GM12878 (cell line): ENCODE measurements around the gene TPBGL. TPM values are rescaled to one million over a fixed set of nuclear protein-coding genes. Genes with fewer than 3 reads are reported as not detected.

ENCODE experiments used
- BRCA1 ChIP-seq: IDR thresholded peaks from 2 replicates; pipeline ENCODE4 v1.6.1; 2011; ENCODE audit warnings: low read depth, low read length, improper control_type of control experiment
- IKZF1 ChIP-seq: fragments of 450-650 bp; conservative IDR thresholded peaks from 2 replicates; pipeline ENCODE4 v1.6.1; 2017; ENCODE audit warnings: antibody characterized with exemption, mild to moderate bottlenecking
- RCOR1 ChIP-seq: conservative IDR thresholded peaks from 2 replicates; pipeline ENCODE4 v1.6.1; 2012; ENCODE audit warnings: low read depth, low read length, improper control_type of control experiment
- STAT3 ChIP-seq: IDR thresholded peaks from 2 replicates; pipeline ENCODE4 v1.6.1; 2011; ENCODE audit warnings: low read depth, low read length, improper control_type of control experiment
- polyA plus RNA-seq, 11 experiments: library from polyadenylated mRNA; depleted of rRNA in 4 of 11; unstranded in 6 of 11; stranded (reverse) in 5 of 11; fragments of >200 nt; fragmentation: Nextera tagmentation in 4 of 11; fragmentation: Illumina TruSeq in 1 of 11; extraction: Ambion mirVana in 4 of 11; extraction: Trizol in 1 of 11; gene quantifications; 1 replicate in 1 of 11; 2 replicates in 10 of 11; pipeline versions ENCODE4 v1.2.1 to v1.2.3, GENCODE V29; 2011 to 2016; ENCODE audit warnings: inconsistent platforms in 2 of 11, missing spikeins in 2 of 11, low read depth in 1 of 11
- total RNA-seq, 4 experiments: library from RNA; depleted of rRNA in 3 of 4; stranded (reverse); fragments of >200 nt in 3 of 4; fragmentation: Illumina TruSeq in 1 of 4; extraction: Trizol in 1 of 4; gene quantifications; 2 replicates each; pipeline versions ENCODE4 v1.2.1 to v1.2.3, GENCODE V29; 2013 to 2021
- TF ChIP-seq, protein P1 (sequence below): IDR thresholded peaks from 2 replicates; pipeline ENCODE4 v1.6.1; 2012; ENCODE audit warnings: improper control_type of control experiment, low read depth, low read length; ENCODE audit not compliant: insufficient replicate concordance

Gene TPBGL
- total and polyA plus RNA-seq, 10 of the 15 experiments (the other 5 are each of a cell fraction or from before 2014, with no cell fraction given), result not detected

DNA sequence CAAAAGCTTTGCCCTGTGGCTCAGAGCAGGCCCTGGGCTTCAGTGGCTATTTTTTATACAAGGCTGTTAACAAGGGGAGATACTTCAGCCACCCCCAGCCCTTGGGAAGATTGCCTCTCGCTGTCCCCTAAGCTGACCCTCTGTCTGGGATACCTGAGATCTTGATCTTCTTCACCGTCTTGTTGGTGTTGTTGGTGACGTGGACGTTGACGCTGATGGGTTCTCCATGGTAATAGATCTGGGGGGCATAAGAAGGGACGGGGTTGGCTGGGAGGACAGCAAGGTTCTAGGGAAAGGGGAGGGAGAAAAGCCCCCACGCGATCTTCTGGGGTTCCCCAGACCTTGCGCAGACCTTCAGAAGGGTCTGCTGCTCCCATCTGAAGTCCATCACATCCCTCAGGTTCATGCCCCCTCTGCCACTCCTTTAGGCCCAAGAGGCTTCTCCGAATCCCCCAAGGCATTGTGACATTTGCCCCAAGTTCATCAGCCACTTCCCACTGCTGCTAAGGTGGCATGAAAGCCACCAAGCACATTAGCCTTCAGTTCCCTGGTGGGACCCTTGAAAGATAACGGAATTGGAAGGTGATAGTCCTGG lies 36.7 kb downstream of the TPBGL start (continued):
- TF ChIP-seq, protein P1, sequence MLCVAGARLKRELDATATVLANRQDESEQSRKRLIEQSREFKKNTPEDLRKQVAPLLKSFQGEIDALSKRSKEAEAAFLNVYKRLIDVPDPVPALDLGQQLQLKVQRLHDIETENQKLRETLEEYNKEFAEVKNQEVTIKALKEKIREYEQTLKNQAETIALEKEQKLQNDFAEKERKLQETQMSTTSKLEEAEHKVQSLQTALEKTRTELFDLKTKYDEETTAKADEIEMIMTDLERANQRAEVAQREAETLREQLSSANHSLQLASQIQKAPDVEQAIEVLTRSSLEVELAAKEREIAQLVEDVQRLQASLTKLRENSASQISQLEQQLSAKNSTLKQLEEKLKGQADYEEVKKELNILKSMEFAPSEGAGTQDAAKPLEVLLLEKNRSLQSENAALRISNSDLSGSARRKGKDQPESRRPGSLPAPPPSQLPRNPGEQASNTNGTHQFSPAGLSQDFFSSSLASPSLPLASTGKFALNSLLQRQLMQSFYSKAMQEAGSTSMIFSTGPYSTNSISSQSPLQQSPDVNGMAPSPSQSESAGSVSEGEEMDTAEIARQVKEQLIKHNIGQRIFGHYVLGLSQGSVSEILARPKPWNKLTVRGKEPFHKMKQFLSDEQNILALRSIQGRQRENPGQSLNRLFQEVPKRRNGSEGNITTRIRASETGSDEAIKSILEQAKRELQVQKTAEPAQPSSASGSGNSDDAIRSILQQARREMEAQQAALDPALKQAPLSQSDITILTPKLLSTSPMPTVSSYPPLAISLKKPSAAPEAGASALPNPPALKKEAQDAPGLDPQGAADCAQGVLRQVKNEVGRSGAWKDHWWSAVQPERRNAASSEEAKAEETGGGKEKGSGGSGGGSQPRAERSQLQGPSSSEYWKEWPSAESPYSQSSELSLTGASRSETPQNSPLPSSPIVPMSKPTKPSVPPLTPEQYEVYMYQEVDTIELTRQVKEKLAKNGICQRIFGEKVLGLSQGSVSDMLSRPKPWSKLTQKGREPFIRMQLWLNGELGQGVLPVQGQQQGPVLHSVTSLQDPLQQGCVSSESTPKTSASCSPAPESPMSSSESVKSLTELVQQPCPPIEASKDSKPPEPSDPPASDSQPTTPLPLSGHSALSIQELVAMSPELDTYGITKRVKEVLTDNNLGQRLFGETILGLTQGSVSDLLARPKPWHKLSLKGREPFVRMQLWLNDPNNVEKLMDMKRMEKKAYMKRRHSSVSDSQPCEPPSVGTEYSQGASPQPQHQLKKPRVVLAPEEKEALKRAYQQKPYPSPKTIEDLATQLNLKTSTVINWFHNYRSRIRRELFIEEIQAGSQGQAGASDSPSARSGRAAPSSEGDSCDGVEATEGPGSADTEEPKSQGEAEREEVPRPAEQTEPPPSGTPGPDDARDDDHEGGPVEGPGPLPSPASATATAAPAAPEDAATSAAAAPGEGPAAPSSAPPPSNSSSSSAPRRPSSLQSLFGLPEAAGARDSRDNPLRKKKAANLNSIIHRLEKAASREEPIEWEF, result no peak
- TF ChIP-seq STAT3 (no peak), RCOR1 (no peak), BRCA1 (no peak), IKZF1 (no peak)
- TF ChIP-seq, all 136 proteins: peak for 0
